Hepatocyte (in vitro differentiated cells): ENCODE measurements around the gene TRPM3.

Experiments
- EZH2 ChIP-seq: fragments of 200-600 bp; sonication (generic); IDR thresholded peaks from 2 replicates; pipeline ENCODE4 v1.6.1; 2016; ENCODE audit warnings: antibody characterized with exemption, mild to moderate bottlenecking, borderline replicate concordance
- EZH2phosphoT487 ChIP-seq: fragments of 200-600 bp; sonication (generic); IDR thresholded peaks from one replicate; pipeline ENCODE4 v1.6.1; 2018; ENCODE audit warnings: antibody characterized with exemption, mild to moderate bottlenecking, low read depth, moderate library complexity; ENCODE audit not compliant: unreplicated experiment, severe bottlenecking
- TF ChIP-seq, protein P1 (sequence below): fragments of 200-600 bp; sonication (generic); IDR thresholded peaks from 2 replicates; pipeline ENCODE4 v1.5.1; 2016; ENCODE audit warnings: antibody characterized with exemption, mild to moderate bottlenecking; ENCODE audit not compliant: poor library complexity

DNA sequence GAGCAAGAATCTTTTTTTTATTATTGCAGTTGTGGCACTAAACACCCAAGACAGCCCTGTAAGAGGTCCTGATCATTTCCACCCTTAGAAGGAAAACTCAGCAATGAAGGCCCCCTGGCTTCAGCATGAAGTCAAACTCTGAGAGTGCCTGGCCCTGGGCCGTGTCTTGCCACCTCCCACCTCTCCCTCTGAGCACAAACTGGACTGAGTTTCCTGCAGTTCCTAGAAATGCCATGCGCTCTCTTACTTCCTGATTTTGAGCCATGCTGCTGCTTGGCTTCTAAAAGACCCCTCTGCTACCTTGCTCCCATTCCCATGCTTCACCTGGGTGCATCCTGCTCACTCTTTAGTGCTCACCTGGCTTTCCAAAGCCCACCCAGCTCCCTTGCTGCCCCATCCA is 566.5 kb downstream of the TRPM3 start:
- TF ChIP-seq, protein P1, sequence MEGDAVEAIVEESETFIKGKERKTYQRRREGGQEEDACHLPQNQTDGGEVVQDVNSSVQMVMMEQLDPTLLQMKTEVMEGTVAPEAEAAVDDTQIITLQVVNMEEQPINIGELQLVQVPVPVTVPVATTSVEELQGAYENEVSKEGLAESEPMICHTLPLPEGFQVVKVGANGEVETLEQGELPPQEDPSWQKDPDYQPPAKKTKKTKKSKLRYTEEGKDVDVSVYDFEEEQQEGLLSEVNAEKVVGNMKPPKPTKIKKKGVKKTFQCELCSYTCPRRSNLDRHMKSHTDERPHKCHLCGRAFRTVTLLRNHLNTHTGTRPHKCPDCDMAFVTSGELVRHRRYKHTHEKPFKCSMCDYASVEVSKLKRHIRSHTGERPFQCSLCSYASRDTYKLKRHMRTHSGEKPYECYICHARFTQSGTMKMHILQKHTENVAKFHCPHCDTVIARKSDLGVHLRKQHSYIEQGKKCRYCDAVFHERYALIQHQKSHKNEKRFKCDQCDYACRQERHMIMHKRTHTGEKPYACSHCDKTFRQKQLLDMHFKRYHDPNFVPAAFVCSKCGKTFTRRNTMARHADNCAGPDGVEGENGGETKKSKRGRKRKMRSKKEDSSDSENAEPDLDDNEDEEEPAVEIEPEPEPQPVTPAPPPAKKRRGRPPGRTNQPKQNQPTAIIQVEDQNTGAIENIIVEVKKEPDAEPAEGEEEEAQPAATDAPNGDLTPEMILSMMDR: no peak
- no peak for TF ChIP-seq EZH2
- no peak for TF ChIP-seq EZH2phosphoT487
